ENCODE data around the gene FGF4.

FGF4 gene

GRCh38 chr11:69823641-69824265, 48.6 kb upstream of the FGF4 start:
- Histone ChIP-seq H3K4me1 (ENCODE audit: control insufficient read depth, insufficient read depth, low read length) (no peaks in the 10 kb centered on the region), H3K9me3 (ENCODE audit: control insufficient read depth, insufficient read depth, low read depth, low read length) (no peaks in the 10 kb centered on the region), H3K4me3 (ENCODE audit: low read depth, low read length) (no peak overlapping the region), H3K27ac (ENCODE audit: extremely low read depth, low read depth, low read length) (no peak overlapping the region), H3K36me3 (ENCODE audit: control insufficient read depth in 2 of 2, insufficient read depth in 1 of 2, low read length in 2 of 2) (no peaks in the 10 kb centered on the region)
- ChIA-PET POLR2A (no interaction called here), CTCF (interaction anchor here (0.6 to 1.0 kb wide), 2 partner anchors 18 to 373 kb away, joined by 3 to 5 read pairs; no protein-coding TSS in a partner anchor)
- no peak for TF ChIP-seq ZNF169 (tag by site-specific recombination; IDR thresholded peaks at IDR 0.05)

GRCh38 chr11:69822676-69823494, 47.7 kb upstream of the FGF4 start:
- CTCF ChIA-PET, result interaction anchor here (1.0 kb wide), 1 partner anchor 19 kb away, joined by 5 read pairs; no protein-coding TSS in a partner anchor
- TF ChIP-seq ZNF404 (tag by site-specific recombination; IDR thresholded peaks at IDR 0.05), result no peak
- TF ChIP-seq ZNF24 (tag by site-specific recombination; IDR thresholded peaks at IDR 0.05), result no peak
- TF ChIP-seq ZNF398 (tag by site-specific recombination; IDR thresholded peaks at IDR 0.05), result no peak
- no peak for TF ChIP-seq ZSCAN4 (tag by site-specific recombination; IDR thresholded peaks at IDR 0.05)
- no peak for TF ChIP-seq REST (tag by site-specific recombination; IDR thresholded peaks at IDR 0.05)
- no peak for TF ChIP-seq KLF7 (tag by site-specific recombination; IDR thresholded peaks at IDR 0.05; ENCODE audit: borderline replicate concordance)
- no peak for TF ChIP-seq ZNF248 (tag by site-specific recombination; IDR thresholded peaks at IDR 0.05)
- no peak for TF ChIP-seq ZNF423 (tag by site-specific recombination; IDR thresholded peaks at IDR 0.05)
- TF ChIP-seq SCRT2 (tag by site-specific recombination; IDR thresholded peaks at IDR 0.05), result no peak
- TF ChIP-seq ZNF292 (tag by site-specific recombination; IDR thresholded peaks at IDR 0.05; ENCODE audit: borderline replicate concordance, low read depth), result no peak
- TF ChIP-seq ZNF544 (tag by site-specific recombination; IDR thresholded peaks at IDR 0.05), result no peak
- no peak for TF ChIP-seq ZNF664 (tag by site-specific recombination; IDR thresholded peaks at IDR 0.05)
- POLR2A ChIA-PET, result no interaction called here
- Histone ChIP-seq H3K27ac (ENCODE audit: extremely low read depth, low read depth, low read length) (no peak overlapping the region), H3K4me3 (ENCODE audit: low read depth, low read length) (no peak overlapping the region), H3K4me1 (ENCODE audit: control insufficient read depth, insufficient read depth, low read length) (no peaks in the 10 kb centered on the region), H3K36me3 (ENCODE audit: control insufficient read depth in 2 of 2, insufficient read depth in 1 of 2, low read length in 2 of 2) (no peaks in the 10 kb centered on the region), H3K9me3 (ENCODE audit: control insufficient read depth, insufficient read depth, low read depth, low read length) (no peaks in the 10 kb centered on the region)

- CTCF ChIA-PET, result no interaction called here
- Histone ChIP-seq H3K4me3 (ENCODE audit: low read depth, low read length) (no peak overlapping the region), H3K9me3 (ENCODE audit: control insufficient read depth, insufficient read depth, low read depth, low read length) (no peaks in the 10 kb centered on the region), H3K36me3 (ENCODE audit: control insufficient read depth in 2 of 2, insufficient read depth in 1 of 2, low read length in 2 of 2) (no peaks in the 10 kb centered on the region), H3K27ac (ENCODE audit: extremely low read depth, low read depth, low read length) (no peak overlapping the region), H3K4me1 (ENCODE audit: control insufficient read depth, insufficient read depth, low read length) (no peaks in the 10 kb centered on the region; the same call in 1 of the 2 replicates)
- TF ChIP-seq ZNF518A (tag by site-specific recombination; conservative IDR thresholded peaks at IDR 0.05; ENCODE audit: low read depth) (no peak), SCRT2 (tag by site-specific recombination; IDR thresholded peaks at IDR 0.05) (0 out of 2 replicates have a peak, but pooled peaks have one; percentile 22), ZFHX2 (tag by site-specific recombination; conservative IDR thresholded peaks at IDR 0.05) (no peak), ZIC2 (tag by site-specific recombination; IDR thresholded peaks at IDR 0.05) (peak; percentile 50)
- POLR2A ChIA-PET, result no interaction called here
Measured at GRCh38 chr11:69821511-69822040, 46.4 kb upstream of the FGF4 start.
